NCI-H1417 treated with DMSO at 0.1 percent for 48 hours (cell line): Measurements from ENCODE around the gene KPTN.
"Not testable (repeated sequence)": the region's sequence is repeated elsewhere in the genome, so short reads cannot be mapped to it uniquely, and the experiment has no call there.

Experiments
- DNase-seq: peaks from one replicate; lab custom pipeline; 2025; lab: John Stamatoyannopoulos, UW

KPTN gene

DNA sequence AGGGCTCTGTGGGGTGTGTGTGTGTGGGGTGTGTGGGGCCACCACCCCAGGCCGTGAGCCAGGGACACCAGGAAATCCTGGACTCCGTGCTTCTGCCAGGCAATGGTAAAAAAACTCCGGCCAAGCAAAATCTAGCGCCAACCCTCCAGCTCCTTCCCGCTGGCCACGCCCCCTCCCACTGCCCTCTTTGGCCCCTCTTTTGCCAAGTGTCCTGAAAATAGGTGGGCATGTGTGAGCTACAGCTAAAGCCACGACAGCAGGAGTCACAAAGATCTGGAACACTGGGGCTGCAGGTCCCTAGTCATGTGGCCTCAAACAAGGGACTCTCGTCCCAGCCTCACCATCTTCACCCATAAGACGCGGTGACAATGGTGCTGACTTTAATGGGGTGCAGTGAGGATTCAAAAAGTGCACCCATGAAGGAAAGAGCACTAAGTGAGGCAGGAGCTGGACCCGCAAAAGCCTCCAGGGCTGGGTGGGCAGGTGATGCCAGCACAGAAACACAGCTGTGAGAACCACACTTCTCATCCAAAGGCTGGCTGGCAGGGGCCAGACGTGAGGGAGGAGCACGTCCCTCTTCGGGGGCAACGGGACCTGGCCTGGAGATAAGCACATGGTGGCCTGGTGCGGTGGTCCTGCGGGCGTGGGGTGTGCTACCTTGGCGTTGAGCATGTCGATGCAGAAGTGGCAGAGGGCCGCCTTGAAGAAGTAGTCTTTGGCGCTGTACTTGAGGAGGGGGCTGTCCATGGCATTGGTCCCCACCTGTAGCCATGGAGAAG is 7.5 kb upstream of the KPTN start:
- DNase-seq = no peak

DNA sequence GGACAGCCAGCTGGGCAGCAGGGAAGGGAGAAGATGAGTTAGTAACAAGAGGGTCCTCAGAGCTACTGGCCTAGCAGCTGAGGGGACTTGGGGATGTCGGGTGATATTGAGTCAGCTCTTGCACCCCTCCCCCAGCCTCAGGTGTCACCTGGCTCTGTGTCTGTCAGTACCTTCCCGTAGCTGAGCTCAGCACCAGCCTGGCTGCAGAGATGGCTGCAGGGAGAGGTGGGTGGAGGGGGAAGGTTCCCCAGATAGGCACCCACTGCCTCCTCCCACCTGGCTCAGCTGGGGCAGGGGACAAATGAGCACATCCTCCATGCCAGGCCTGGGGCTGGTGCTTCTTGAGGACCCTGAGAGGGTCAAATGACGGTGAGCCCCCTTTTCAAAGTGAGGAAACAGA is 6.8 kb upstream of the KPTN start:
- no peak for DNase-seq

DNA sequence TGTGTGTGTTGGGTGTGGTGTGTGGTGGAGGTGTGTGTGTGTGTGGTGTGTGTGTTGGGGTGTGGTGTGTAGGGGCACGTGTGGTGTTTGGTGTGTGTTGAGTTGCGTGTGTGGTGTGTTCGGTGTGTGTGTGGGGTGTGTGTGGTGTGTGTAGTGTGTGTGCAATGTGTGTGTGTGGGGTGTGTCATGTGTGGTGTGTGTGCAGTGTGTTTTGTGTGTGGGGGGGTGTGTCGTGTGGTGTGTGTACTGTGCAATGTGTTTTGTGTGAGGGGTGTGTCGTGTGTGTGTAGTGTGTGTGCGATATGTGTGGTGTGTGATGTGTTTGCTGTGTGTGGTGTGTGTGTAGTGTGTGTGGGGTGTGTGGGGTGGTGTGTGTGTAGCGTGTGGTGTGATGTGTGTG is 6.0 kb upstream of the KPTN start:
- no peak for DNase-seq

DNA sequence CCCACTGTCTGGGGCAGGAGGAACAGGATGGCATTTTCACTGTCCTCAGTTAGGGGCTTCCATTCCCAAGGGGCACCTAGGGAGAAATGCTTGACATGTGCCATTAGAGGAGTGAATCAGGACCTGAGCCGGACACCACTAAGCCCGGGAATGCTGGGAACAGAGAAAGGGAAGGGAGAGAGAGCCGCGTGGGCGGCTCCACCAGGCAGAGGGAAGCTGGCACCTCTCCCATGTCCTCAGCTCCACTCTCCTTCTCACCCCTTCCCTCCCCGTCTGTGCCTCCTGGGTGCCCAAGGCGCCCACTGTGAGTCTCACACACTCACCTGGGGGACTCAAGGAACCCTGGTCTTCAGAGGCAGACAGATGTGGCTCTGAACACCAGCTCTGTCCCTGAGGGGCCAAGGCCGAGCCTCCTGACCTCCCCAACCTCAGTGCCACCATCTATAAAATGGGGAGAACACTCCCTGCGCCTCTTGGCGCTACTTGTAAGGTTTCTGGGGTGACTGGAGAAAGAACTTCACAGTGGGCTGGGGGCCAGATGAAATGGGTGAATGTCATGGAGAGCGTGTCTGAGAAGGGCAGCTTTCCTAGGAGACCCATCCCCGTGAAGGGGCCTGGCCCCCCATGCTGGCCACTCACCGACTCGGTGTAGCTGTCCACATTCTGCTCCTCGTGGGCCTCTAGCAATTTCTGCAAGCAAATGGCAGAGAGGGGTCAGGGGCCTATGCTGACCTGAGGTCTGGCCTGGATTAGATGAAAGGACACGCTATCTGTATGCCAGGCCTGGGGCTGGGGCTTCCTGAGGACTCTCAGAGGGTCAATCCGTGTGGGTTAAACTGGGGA is 5.3 kb upstream of the KPTN start:
- DNase-seq = no peak

DNA sequence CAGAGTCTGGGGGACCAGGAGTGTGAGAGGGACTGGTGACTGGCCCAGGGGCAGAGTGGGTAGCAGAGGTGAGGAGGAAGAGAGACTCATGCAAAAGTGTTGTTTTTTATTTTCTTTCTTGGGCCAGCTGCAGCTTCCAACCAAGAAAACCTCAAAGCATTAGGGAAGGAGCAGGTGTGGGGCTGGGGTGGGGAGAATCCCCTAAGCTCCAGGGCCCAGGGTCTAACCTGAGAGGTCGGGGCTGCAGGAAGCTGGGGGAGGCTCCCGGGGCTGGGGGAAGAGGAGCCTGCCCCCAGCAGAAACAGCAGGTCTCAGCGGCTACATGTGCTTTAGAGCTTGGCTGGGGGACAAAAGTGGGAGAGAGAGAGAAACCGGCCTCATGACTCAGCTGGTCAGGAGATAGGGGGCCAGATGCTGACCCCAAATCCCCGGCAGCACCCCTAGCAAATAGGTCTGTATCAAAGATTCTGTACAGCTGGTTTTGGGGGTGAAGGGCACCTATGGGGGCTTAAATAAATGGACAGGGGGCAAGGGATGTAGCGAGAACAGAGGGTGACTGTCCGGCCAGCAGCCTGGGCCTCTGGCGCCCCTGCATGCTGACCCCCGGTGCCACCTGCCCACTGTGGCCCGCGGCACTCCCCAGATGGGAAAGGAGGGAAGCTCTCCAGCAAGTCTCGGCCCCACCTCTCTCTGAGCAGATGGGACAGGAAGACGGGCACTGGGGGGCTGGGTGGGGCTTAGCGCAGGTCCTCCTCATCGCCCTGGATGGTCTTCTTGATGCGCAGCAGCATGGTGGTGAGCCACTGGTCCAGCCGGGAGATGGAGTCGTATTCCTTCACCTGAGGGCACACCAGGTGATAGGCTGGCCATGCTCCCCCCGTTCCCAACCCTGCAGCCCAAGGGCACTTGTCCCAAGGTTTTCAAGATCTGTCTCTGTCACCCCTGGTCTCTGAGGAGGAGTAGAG is 3.8 kb upstream of the KPTN start:
- DNase-seq = no peak

DNA sequence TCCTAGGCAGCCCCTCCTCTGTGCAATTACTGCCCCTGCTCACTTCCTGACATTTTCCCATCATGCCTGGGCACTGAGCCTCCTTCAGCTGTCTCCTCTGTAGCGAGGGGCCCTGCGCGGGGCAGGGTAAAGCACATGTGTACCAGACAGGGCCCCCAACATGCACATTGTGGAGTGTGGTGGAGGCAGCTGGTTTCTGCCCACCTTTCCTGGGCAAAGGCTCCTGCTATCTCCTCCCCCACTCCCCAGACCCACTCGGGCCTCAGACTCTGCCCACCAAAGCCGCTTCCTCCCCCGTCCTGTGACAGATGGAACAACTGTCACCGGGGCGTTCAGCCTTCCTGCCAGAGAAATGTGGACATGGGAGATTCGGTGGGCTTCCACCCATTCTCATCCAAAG is 2.9 kb upstream of the KPTN start:
- DNase-seq = no peak

DNA sequence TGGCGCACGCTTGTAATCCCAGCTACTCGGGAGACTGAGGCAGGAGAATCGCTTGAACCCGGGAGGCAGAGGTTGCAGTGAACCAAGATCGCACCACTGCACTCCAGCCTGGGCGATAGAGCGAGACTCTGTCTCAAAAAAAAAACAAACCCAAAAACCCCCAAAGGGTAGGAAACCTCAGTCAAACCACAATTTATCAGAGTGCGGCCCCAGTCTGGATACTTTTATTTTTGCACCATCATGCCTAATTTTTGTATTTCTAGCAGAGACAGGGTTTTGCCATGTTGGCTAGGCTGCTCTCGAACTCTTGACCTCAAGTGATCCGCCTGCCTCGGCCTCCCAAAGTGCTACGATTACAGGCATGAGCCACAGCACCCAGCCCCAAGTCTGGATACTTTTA is 2.2 kb upstream of the KPTN start:
- DNase-seq = not testable (repeated sequence)

DNA sequence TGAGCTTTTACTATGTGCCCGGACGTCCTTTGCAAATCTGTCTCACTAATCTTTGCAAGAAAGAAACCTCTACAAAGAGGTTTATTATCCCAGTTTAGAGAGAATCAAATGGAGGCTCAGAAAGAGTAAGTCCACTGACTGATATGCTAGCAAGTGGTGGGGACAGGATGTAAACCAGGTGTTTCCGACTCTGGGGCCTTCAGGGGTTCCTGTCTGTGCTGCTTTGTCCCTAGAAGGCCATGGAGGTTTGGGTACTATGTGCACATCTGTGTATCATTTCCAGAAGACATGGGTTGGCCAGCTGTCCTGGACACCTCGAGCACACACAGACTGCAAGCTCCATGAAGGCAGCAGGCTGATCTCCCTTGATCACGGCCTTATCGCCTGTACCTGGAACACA is 1.2 kb upstream of the KPTN start:
- DNase-seq = no peak

DNA sequence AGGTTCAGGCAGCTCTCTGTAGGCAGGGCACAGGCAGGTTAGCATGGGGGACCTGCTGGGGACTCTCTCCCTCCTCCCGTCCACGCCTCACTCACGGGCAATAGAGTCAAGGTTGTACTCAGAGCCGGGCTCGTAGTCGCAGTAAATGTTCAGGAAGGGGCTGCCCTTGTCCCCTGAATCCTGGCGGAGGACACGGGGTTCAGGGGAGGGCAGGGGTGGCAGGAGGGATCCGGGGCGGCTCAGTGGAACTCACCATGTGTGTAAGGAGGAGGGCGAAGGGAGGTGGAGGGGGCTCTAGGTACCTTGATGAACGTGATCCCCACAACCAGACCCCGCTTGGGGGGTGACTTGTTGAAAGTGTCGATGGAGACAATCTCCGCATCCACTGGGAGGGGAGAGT is 819 bp downstream of the KPTN start:
- DNase-seq = no peak

DNA sequence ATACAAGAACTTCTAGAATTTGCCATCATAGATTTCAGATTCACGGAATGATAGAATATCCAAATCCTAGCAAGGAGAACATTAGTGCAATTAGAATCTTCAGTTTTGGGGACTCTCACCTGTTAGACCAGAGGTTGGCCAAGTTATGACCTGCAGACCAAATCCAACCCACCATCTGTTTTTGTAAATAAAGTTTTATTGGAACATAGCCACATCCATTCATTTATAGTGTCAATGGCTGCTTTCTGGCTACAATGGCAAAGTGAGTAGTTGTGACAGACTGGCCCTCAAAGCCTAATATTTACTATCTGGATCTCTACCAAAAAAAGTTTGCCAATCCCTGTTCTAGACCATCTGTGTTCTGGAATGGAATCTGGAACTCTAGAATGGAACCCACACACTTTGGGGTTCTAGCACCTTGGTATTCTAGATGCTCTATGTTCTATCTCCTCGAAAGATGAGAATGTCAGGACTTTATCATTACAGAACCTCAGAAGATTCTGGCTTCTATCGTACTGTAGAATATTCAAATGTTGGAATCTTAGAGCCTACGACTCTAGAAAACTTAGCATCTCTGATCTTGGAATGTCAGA is 2.5 kb downstream of the KPTN start:
- no peak for DNase-seq

DNA sequence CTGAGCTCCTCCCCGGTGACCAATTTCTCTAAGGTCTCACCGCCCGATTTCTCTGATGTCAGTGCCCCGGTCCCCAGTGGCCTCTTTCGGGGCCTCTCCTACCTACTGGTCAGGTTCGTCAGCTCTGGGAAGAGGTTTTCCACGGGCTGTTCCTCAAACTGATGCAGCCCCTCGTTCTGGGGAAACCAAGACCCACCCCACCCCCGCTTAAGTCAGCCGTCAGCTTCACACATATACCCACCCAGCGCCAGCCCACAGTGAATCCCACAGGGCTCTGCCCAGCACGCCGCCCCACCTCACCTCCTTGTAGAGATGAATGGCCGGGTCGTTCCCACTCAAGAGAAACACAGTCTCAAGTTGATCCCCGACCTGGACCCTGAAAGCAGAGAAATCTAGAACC is 3.4 kb downstream of the KPTN start:
- DNase-seq = no peak

DNA sequence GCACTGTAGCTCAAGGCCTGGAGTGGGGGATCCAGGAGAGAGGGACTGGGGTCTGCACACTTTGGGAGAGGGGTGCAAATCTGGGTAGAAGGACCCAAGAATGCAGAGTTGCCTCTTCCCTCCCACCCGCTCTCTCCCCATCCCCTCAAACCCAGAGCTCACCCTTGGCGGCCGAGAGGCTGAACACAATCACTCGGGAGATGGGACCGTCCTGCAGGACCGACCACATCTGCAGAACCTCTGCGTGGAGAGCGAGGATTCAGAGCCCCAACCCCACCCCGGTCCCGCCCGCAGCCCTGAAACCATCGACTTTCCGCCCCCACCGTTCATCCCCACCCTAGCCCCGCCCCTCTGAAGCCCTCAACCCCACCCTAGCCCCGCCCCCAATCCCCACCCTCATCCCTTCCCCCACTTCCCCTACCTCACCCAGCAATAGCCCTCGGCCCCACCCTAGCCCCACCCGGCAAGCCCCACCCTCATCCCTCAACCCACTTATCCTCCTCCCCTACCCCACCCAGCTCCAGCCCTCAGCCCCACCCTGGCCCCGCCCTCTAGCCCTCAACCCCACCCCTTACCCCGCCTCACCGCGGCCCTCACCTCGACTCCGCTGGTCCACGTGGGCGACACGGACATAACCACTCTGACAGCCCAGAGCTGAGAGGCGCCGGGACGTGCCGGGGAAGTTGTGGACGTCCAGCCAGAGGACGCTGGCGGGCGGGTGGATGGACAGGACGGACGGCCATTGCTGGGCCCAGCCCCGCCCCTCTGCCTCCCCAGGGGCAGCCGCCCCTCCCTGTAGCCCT is 4.1 kb downstream of the KPTN start:
- DNase-seq = no peak

DNA sequence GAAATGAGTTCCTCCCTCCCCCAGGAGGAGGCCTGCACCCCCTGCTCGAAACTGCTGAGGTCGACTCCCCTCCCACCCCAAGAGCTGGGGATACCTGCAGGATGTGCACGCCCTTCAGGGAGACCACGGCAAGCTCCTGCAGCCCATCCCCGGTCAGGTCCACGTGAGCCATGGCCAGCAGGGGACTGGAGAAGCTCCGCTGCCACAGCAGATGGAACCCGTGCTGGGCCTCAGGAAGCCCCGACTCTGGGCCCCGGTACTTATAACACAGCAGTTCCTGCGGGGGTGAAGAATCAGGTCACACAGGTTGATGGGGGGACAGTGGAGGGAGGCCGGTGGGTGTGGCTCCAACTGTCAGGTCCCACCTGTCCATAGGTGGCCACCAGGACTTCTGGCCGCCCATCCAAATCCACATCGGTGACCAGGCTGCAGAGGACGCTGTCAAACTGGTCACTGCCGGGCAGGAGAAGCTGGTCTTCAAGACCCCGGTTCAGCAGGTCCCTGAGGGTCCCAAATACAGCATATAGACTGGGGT is 7.5 kb downstream of the KPTN start:
- DNase-seq = no peak

DNA sequence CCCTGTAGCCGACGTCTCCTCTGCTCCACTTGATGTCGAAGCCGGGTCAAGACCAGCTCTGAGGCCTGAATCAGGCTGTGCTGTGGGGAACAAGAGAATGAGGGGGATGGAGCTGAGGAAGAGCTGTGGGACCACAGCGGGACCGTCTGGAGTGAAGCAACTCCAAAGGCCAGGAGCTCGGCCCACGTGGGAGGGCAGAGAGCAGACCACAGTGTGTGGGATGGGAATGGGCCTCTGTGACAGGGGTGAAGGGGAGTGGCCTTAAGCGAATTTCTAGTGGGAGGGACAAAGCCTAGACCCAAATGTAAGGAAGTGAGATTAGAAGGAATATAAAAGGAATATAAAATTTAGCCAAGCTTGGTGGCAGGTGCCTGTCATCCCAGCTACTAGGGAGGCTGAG is 8.6 kb downstream of the KPTN start:
- DNase-seq = no peak

DNA sequence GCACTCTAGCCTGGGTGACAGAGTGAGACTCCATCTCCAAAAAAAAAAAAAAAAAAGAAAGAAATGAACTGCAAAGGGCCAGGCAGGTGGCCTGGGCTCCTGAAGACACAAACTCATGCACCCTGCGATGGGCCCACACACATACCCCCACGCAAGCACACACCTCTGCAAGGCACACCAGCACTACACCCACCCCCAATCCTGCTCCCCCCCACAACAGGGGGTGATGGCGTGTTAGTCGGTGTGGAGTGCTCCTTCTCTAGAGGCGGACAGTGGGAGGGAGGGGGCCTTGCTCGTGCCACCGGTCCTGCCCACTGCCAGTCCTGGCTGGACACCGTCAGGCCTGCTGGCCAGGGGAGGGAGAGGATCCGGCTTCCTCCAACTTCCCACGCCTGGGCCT is 10.7 kb downstream of the KPTN start:
- DNase-seq = no peak

DNA sequence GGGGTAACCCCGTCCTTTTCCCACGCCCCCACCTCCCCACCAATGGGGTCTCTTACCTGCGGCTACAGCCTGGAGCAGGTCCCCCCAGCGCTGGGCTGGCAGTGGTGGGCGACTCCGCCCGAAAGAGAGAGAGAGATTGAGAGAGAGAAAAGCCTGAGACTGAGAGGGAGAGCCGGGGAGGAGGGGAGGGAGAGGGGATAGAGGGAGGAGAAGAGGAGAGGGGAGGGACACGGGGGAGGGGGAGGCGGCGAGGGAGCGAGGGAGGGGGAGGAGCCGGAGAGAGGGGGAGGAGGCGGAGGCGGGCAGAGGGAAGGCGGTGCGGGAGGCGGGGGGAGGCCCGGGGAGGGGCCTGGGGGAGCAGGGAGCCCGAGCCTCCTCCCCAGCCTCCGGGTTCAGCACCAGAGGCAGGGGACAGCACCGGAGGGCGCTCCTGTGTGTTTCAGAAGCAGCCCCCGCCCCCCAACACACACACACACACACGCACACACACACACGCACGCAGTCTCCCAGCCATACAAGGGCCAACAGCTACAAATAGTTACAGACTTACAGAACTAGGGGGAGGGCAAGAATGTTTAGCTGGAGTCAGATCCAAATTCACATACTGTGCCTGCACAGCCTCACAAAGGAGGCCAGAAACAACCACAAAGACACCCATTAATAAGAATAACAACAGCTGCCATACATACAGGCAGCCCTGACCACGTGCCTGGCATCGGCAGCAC is 12.1 kb downstream of the KPTN start, which contains the start of gene SLC8A2:
Gene SLC8A2, minus strand, starts transcription at position 161 of the 725 bp plus-strand sequence. CDS start 5,490 bp downstream, outside the sequence.
- DNase-seq = no peak

DNA sequence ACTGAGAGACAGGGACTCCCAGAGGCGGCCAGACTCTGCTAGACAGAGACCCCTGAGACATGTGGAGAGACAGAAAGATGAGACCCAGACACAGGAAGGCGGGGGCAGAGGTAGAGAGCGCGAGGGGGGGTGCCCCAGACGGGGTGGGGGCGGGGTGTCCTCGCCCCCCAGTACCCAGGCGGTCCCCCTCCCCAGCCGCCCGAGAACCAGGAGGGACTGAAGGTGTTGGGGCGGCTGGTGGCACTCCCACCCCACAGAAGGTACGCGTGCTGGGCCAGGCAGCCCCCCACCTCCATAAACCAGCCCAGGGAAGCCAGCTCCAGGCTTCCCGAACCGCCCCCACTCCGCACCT is 12.7 kb downstream of the KPTN start:
- no peak for DNase-seq

DNA sequence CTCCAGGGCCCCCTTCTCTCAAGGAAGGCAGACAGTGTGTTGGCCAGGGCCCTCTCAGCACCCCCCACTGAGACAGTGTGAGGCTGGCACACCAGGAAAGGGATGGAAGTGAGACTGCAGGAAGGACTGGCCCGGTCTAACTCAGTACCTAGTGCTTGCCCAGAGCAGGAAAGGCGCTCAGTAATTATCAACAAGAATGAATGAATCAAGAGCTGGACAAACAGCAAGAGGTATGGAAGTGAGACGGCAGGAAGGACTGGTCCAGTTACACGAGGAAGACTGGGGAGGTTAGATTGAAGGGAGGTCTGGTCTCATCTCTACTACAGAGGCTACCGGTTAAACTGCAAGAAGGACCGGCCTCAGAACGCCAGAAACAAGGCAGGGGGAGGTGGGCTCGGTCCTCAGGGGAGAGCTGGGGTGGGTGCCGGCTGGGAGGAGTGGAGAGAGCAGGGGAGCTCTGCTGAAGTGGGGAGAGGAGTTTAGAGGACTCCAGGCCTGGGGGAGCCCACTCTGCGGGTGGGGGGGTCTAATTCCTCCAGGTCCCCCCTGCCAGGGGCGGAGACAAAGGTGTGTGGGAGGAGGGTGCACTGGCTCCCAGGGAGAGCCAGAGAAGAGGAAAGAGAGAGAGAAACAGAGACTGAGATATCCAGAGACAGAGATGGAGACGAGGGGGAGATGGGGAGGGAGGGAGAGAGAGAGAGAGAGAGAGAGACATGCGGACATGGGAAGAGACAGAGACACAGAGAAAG is 13.4 kb downstream of the KPTN start:
- DNase-seq = no peak

DNA sequence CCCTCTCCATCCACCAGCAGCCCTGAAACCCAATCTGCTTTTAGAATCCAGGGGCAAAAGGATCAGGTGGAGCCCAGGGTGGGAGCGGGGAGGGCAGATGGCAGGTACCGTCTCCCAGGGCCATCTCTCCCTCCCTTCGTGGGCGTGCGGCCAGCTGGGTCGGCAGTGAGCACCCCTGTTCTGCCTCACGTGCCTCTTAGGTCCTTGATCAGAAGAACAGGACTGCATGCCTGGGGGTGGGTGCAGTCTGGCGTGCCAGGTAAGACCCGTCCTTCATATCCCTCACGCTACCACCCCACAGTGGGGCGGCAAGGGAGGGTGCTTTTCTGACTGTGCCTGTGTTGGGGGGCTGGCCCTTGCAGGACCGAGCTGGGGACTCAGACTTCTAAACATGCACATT is 14.3 kb downstream of the KPTN start:
- DNase-seq = no peak

DNA sequence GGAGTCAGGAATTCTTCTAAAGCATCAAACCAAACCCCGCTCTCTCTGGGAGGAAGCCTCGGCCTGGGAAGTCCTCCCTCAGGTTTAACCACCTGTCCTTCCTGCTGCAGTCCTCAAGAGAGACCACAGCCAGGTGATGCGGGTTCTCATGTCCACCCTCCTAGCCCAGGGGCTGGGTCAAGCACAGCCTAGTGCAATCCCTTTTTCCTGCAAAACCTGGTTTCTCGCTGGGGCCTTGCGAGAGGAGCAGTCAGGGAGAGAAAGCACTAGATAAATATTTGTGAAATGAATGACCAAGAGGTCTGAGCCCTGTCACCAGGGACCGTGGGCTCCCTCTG is 14.7 kb downstream of the KPTN start:
- DNase-seq = no peak
